ENCODE results near the gene OSER1. TPM values are rescaled to one million over a fixed set of nuclear protein-coding genes. Genes with fewer than 3 reads are reported as not detected.

The OSER1 gene
- total and polyA plus RNA-seq, 9 of the 15 experiments (the other 6 are each of a cell fraction or from before 2014, with no cell fraction given): 15.5 to 57.3 (median 19.9) TPM

GRCh38 chr20:44210406-44211176 lies at the start of gene OSER1 (continued):
- no peak for TF ChIP-seq SFPQ (IDR thresholded peaks at IDR 0.05; ENCODE audit: low read depth, low read length)
- no peak for TF ChIP-seq TFE3 (CRISPR knock-in tag; IDR thresholded peaks at IDR 0.05)
- no peak for TF ChIP-seq HDAC6 (IDR thresholded peaks at IDR 0.05; ENCODE audit: low read depth, low read length)
- no peak for TF ChIP-seq CREBBP (IDR thresholded peaks at IDR 0.05; ENCODE audit: low read depth, low read length)
- TF ChIP-seq CHCHD3 (CRISPR knock-in tag; IDR thresholded peaks at IDR 0.05): no peak
- no peak for TF ChIP-seq RFX7 (CRISPR knock-in tag; IDR thresholded peaks at IDR 0.05)
- TF ChIP-seq AFF4 (CRISPR knock-in tag; IDR thresholded peaks at IDR 0.05): no peak; the same call in 1 of the 2 replicates
- peak; percentile 93 for TF ChIP-seq ZBTB2 (IDR thresholded peaks at IDR 0.05)
- peak in 1 of 2 experiments; percentile 37; a peak in 2 of 4 replicates for TF ChIP-seq TBL1XR1 (IDR thresholded peaks at IDR 0.05; ENCODE audit: low read length in 2 of 2)
- TF ChIP-seq MYC (IDR thresholded peaks at IDR 0.05; ENCODE audit: low read depth, low read length): peak; percentile 97
- TF ChIP-seq MYC (CRISPR knock-in tag; IDR thresholded peaks at IDR 0.05; ENCODE audit: borderline replicate concordance, low read depth): no peak
- TF ChIP-seq PHF20 (IDR thresholded peaks at IDR 0.05; ENCODE audit: partially characterized antibody): peak; percentile 51
- TF ChIP-seq NFIX (CRISPR knock-in tag; IDR thresholded peaks at IDR 0.05; ENCODE audit: low read depth): no peak
- TF ChIP-seq, protein P1, sequence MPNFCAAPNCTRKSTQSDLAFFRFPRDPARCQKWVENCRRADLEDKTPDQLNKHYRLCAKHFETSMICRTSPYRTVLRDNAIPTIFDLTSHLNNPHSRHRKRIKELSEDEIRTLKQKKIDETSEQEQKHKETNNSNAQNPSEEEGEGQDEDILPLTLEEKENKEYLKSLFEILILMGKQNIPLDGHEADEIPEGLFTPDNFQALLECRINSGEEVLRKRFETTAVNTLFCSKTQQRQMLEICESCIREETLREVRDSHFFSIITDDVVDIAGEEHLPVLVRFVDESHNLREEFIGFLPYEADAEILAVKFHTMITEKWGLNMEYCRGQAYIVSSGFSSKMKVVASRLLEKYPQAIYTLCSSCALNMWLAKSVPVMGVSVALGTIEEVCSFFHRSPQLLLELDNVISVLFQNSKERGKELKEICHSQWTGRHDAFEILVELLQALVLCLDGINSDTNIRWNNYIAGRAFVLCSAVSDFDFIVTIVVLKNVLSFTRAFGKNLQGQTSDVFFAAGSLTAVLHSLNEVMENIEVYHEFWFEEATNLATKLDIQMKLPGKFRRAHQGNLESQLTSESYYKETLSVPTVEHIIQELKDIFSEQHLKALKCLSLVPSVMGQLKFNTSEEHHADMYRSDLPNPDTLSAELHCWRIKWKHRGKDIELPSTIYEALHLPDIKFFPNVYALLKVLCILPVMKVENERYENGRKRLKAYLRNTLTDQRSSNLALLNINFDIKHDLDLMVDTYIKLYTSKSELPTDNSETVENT (CRISPR knock-in tag; IDR thresholded peaks at IDR 0.05): no peak
- 0 out of 2 replicates have a peak, but pooled peaks have one; percentile 23 for TF ChIP-seq ZBED1 (IDR thresholded peaks at IDR 0.05)
